Erythroblast (primary cell): ENCODE data around the gene PDE6D.

Experiments used
- GATA1 ChIP-seq: IDR thresholded peaks from 2 replicates; pipeline ENCODE4 v1.6.1; 2011; ENCODE audit warnings: low read depth, mild to moderate bottlenecking, control low read depth, low read length, moderate library complexity
- POLR2A ChIP-seq: IDR thresholded peaks from 2 replicates; pipeline ENCODE4 v1.6.1; 2011; ENCODE audit warnings: mild to moderate bottlenecking, low read length

GRCh38 chr2:231715499-231715837, 65.6 kb downstream of the PDE6D start:
- TF ChIP-seq POLR2A (no peak), GATA1 (no peak)
